HEK293T (cell line): Measurements from ENCODE around the gene SRGAP3.
"Not testable (repeated sequence)": the region's sequence is repeated elsewhere in the genome, so short reads cannot be mapped to it uniquely, and the experiment has no call there.

Source experiments
- CTCF ChIA-PET: fragments of 350-600 bp; formaldehyde crosslinking; extraction: SDS; loops from one replicate; lab custom pipeline; 2021; ENCODE audit warnings: antibody characterized with exemption, inconsistent platforms; lab: Yijun Ruan, JAX
- POLR2A ChIA-PET: fragments of 350-600 bp; formaldehyde crosslinking; extraction: SDS; loops from one replicate; lab custom pipeline; 2020; ENCODE audit warnings: antibody characterized with exemption, inconsistent platforms; lab: Yijun Ruan, JAX
- DNase-seq: peaks from one replicate; pipeline ENCODE4 v3.0.0; 2012; ENCODE audit warnings: mixed read lengths; ENCODE audit errors: extremely low spot score
- ARNT ChIP-seq: fragments of 450-650 bp; IDR thresholded peaks from 2 replicates; pipeline ENCODE4 v1.6.1; 2017; ENCODE audit warnings: mild to moderate bottlenecking
- BHLHE40 ChIP-seq: fragments of 450-650 bp; IDR thresholded peaks from 2 replicates; pipeline ENCODE4 v1.6.1; 2016; ENCODE audit warnings: mild to moderate bottlenecking, moderate library complexity, borderline replicate concordance
- CTBP1 ChIP-seq: fragments of 450-650 bp; IDR thresholded peaks from 2 replicates; pipeline ENCODE4 v1.6.1; 2016; ENCODE audit warnings: borderline replicate concordance
- ELF4 ChIP-seq: fragments of 450-650 bp; IDR thresholded peaks from 2 replicates; pipeline ENCODE4 v1.6.1; 2017; ENCODE audit warnings: antibody characterized with exemption
- FOXA1 ChIP-seq: fragments of 450-650 bp; IDR thresholded peaks from 2 replicates; pipeline ENCODE4 v1.6.1; 2016; ENCODE audit warnings: mild to moderate bottlenecking
- FOXK2 ChIP-seq: fragments of 450-650 bp; IDR thresholded peaks from 2 replicates; pipeline ENCODE4 v1.6.1; 2016; ENCODE audit warnings: mild to moderate bottlenecking
- FOXM1 ChIP-seq: fragments of 450-650 bp; IDR thresholded peaks from 2 replicates; pipeline ENCODE4 v1.6.1; 2017; ENCODE audit warnings: mild to moderate bottlenecking, borderline replicate concordance
- HDGF ChIP-seq: fragments of 450-650 bp; IDR thresholded peaks from 2 replicates; pipeline ENCODE4 v1.6.1; 2017; ENCODE audit warnings: antibody characterized with exemption, borderline replicate concordance
- L3MBTL2 ChIP-seq: fragments of 450-650 bp; conservative IDR thresholded peaks from 2 replicates; pipeline ENCODE4 v1.6.1; 2016; ENCODE audit warnings: mild to moderate bottlenecking
- LEF1 ChIP-seq: fragments of 450-650 bp; IDR thresholded peaks from 2 replicates; pipeline ENCODE4 v1.6.1; 2017; ENCODE audit warnings: mild to moderate bottlenecking, borderline replicate concordance
- NFRKB ChIP-seq: fragments of 450-650 bp; IDR thresholded peaks from 2 replicates; pipeline ENCODE4 v1.6.1; 2016; ENCODE audit warnings: mild to moderate bottlenecking, moderate library complexity
- SP1 ChIP-seq: fragments of 450-650 bp; IDR thresholded peaks from 2 replicates; pipeline ENCODE4 v1.6.1; 2017
- SUZ12 ChIP-seq: fragments of 450-650 bp; IDR thresholded peaks from 2 replicates; pipeline ENCODE4 v1.6.1; 2016; ENCODE audit warnings: mild to moderate bottlenecking
- TARDBP ChIP-seq: fragments of 450-650 bp; IDR thresholded peaks from 2 replicates; pipeline ENCODE4 v1.6.1; 2016
- ZNF384 ChIP-seq: fragments of 450-650 bp; IDR thresholded peaks from 2 replicates; pipeline ENCODE4 v1.6.1; 2016
- TF ChIP-seq, protein P1 (sequence below): fragments of 450-650 bp; IDR thresholded peaks from 2 replicates; pipeline ENCODE4 v1.6.1; 2016

Gene SRGAP3

DNA sequence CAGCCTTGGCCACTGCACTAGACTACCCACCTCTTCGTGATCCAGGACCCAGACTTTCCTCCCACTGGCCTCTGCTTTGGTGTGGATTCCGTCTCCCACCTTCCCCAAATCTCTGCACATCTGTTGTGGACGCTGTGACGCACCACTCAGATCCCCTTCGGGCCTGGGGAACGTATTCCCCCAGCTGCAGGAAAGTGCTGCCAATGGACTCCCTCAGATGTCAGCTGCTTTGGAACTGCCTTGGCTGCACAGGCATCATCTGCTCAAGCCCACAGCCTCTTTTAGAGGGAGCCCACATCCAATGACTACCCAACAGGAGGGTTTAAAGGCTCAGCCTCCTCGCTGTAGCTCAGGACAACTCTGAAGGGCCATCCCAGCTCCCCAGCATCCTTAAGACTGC, 152.0 kb downstream of the SRGAP3 start:
- no peak for DNase-seq
- no peak for TF ChIP-seq NFRKB
- TF ChIP-seq ARNT: no peak
- no peak for TF ChIP-seq FOXA1
- TF ChIP-seq, protein P1, sequence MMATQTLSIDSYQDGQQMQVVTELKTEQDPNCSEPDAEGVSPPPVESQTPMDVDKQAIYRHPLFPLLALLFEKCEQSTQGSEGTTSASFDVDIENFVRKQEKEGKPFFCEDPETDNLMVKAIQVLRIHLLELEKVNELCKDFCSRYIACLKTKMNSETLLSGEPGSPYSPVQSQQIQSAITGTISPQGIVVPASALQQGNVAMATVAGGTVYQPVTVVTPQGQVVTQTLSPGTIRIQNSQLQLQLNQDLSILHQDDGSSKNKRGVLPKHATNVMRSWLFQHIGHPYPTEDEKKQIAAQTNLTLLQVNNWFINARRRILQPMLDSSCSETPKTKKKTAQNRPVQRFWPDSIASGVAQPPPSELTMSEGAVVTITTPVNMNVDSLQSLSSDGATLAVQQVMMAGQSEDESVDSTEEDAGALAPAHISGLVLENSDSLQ: no peak
- TF ChIP-seq SP1: no peak
- TF ChIP-seq LEF1: no peak
- no peak for TF ChIP-seq FOXM1
- TF ChIP-seq BHLHE40: no peak
- no peak for TF ChIP-seq L3MBTL2
- TF ChIP-seq ZNF384: no peak
- no peak for TF ChIP-seq HDGF
- TF ChIP-seq ELF4: no peak
- no peak for TF ChIP-seq TARDBP
- CTCF ChIA-PET: no interaction called here
- POLR2A ChIA-PET: no interaction called here

DNA sequence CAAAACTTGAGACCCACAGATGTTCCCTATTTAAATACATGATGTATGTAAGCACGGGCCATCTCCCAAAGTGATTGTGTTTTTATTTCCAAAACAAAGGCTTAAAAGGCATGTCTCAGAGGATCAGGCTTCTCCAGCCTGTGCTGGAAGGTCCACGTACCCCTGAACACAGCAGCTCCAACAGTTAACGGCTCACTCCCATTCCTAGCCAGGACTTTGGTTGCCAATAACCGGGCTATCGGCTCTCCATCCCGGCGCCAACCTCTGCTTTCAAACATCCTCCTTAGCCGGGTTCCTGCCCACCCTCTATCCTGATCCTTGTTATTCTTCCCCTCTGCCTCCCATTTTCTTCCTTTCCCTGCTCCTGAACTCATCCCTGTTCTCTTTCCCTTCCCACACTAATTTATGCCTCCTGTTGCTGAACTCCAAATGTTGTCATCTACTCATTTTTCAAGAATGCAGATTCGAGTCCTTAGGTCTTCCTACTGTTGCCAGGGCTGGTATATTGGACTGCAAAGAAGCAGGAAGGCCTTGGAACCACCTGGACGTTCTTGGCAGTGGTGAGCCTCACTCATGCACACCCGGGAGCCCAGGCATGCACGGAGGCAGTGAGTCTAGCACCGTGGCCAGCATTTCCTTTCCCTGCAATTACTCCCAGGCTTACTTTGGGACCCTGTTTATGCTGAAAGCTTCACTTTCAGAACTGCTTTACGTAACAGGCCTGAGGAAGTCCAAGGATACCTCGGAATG, 157.8 kb downstream of the SRGAP3 start:
- POLR2A ChIA-PET: no interaction called here
- CTCF ChIA-PET: no interaction called here
- no peak for TF ChIP-seq FOXK2
- no peak for TF ChIP-seq FOXM1
- no peak for TF ChIP-seq ZNF384
- TF ChIP-seq LEF1: no peak
- no peak for TF ChIP-seq CTBP1
- TF ChIP-seq NFRKB: no peak
- no peak for TF ChIP-seq TARDBP
- TF ChIP-seq, protein P1: no peak
- TF ChIP-seq ARNT: no peak
- TF ChIP-seq FOXA1: no peak
- no peak for TF ChIP-seq BHLHE40
- TF ChIP-seq SUZ12: no peak
- no peak for DNase-seq

DNA sequence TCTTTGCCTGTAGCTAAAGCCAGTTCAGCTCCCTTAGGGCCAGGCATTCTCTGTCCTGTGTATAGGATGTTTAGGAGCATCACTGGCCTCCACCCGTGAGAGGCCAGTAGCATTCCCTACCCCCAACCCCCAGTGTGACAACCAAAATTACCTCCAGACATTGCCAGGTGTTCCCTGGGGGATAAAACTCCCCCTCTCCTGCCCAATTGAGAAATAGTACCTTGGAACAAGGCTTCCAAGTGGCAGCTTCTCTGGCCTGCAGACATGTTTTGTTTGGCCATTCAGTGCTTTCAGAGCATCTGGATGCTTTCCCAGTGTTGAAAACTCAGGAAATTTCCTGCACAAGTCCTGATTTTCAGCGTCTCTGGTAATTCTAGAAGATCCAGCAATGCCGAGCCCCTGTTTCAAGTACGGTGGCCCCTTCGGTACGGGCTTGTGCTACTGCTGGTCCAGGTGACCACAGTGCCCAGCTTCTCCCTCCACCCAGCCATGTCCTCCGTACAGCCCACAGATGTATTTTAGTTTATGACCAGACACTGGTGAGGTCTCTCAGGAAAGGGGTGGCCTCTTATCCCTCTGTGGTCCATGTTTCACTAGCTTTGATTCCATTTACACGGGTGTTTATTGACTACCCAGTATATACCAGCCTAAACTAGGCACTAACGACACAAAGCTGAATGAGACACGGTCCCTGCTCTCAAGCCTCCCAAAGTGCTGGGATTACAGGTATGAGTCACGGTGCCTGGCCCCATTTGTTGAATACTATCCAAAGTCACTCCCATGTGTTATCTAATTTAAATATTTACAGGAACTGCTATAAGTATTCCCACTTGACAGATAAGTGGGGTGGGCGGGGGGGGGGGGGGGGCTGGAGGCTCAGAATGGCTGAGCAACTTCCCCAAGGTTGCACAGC, 160.7 kb downstream of the SRGAP3 start:
- POLR2A ChIA-PET: no interaction called here
- CTCF ChIA-PET: interaction anchor here (1.4 kb wide), 1 partner anchor 101 kb away, joined by 3 read pairs; no protein-coding TSS in a partner anchor
- TF ChIP-seq BHLHE40 (no peak), ARNT (no peak), ZNF384 (no peak), TARDBP (no peak), SP1 (no peak), CTBP1 (no peak), NFRKB (no peak), LEF1 (no peak), HDGF (no peak), FOXK2 (no peak), SUZ12 (no peak)

DNA sequence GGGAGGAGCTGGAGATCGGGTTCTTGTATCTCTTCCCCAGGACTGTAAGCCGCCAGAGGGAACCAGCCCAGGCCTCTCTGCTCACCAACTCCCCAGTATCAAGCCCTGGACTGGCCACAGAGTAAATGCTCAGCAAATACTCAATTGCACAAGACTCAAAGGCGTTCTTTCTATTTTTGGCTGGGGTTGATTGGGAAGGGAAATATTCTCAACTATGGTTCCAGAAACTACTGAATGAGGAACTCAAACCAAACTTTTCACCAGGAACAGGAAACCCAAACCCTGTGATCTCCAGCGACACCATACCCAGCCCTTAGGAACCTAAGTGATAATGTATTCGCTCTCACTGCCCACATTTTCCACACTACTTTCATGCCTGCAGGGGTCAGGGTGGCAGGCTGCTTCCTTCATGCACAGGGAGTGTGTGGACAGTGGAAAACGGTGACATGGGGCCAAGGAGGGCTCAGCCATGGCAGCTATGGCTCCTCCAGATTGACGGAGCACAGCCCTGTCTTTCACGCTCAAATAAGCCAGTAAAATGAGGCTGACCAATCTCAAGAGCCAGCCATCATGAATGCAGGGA, 161.5 kb downstream of the SRGAP3 start:
- no peak for DNase-seq
- CTCF ChIA-PET: interaction anchor here (1.4 kb wide), 1 partner anchor 100 kb away, joined by 3 read pairs; no protein-coding TSS in a partner anchor
- POLR2A ChIA-PET: no interaction called here
- no peak for TF ChIP-seq SUZ12
- TF ChIP-seq ZNF384: no peak
- TF ChIP-seq CTBP1: no peak
- no peak for TF ChIP-seq SP1
- TF ChIP-seq TARDBP: no peak
- no peak for TF ChIP-seq LEF1
- TF ChIP-seq, protein P1: no peak
- no peak for TF ChIP-seq ELF4
- TF ChIP-seq ARNT: no peak
- TF ChIP-seq FOXA1: no peak
- TF ChIP-seq FOXK2: no peak
- TF ChIP-seq HDGF: no peak
- no peak for TF ChIP-seq FOXM1
- no peak for TF ChIP-seq L3MBTL2

More for the DNA sequence above, 160.7 kb downstream of the SRGAP3 start:
- DNase-seq: no peak

DNA sequence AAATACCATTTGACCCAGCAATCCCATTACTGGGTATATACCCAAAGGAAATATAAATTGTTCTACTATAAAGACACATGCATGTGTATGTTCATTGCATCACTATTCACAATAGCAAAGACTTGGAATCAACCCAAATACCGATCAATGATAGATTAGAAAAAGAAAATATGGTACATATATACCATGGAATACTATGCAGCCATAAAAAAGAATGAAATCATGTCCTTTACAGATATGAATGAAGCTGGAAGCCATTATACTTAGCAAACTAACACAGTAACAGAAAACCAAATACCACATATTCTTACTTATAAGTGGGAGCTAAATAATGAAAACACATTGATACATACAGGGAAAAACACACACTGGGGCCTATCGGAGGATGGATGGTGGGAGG, 164.0 kb downstream of the SRGAP3 start:
- POLR2A ChIA-PET, DNase-seq: not testable (repeated sequence)
- CTCF ChIA-PET: interaction anchor here (0.8 kb wide), 1 partner anchor 218 kb away, joined by 3 read pairs; no protein-coding TSS in a partner anchor
